H1 (cell line): Measurements from ENCODE around the gene WEE2. TPM values are rescaled to one million over a fixed set of nuclear protein-coding genes. Genes with fewer than 3 reads are reported as not detected.

Experiments used
- CTCF ChIA-PET: fragments of 300-600 bp; sonication (Branson Sonifier 250); formaldehyde crosslinking; loops from one replicate; lab custom pipeline; 2021; ENCODE audit not compliant: partially characterized antibody; lab: Charles Lee
- POLR2A ChIA-PET: fragments of 300-600 bp; sonication (Branson Sonifier 250); formaldehyde crosslinking; loops from one replicate; lab custom pipeline; 2021; ENCODE audit warnings: inconsistent platforms; ENCODE audit not compliant: partially characterized antibody; lab: Charles Lee
- DNase-seq, 2 experiments: peaks; one replicate each; pipeline versions ENCODE4 v3.0.0 to v3.0.0-alpha.2; 2010 to 2022; ENCODE audit warnings: low spot score in 2 of 2, low read depth in 1 of 2, mixed read lengths in 1 of 2
- FAIRE-seq: peaks from 2 replicates; lab custom pipeline; 2011; peaks lifted over from hg19 to GRCh38; lab: Jason Lieb, UNC
- H2AFZ ChIP-seq: 2 replicates; pipeline ENCODE4 v1.8.1; 2012; ENCODE audit warnings: low read length, inconsistent platforms
- H2AK5ac ChIP-seq: 2 replicates; pipeline ENCODE4 v1.6.1; 2013; ENCODE audit warnings: low read depth, low read length
- H2BK120ac ChIP-seq: replicated peaks from 2 replicates; pipeline ENCODE3; 2013; ENCODE audit warnings: low read depth, low read length, inconsistent platforms
- H2BK12ac ChIP-seq: 2 replicates; pipeline ENCODE4 v1.6.1; 2013; ENCODE audit warnings: low read depth, low read length
- H2BK15ac ChIP-seq: 2 replicates; pipeline ENCODE4 v1.6.1; 2013; ENCODE audit warnings: low read length
- H2BK20ac ChIP-seq: 2 replicates; pipeline ENCODE4 v1.6.1; 2013; ENCODE audit warnings: low read length
- H2BK5ac ChIP-seq: 2 replicates; pipeline ENCODE4 v1.6.1; 2013; ENCODE audit warnings: low read depth, low read length
- H3K14ac ChIP-seq: 2 replicates; pipeline ENCODE4 v1.6.1; 2013; ENCODE audit warnings: inconsistent platforms; ENCODE audit not compliant: insufficient read length
- H3K18ac ChIP-seq: 2 replicates; pipeline ENCODE4 v1.6.1; 2013; ENCODE audit warnings: low read length; ENCODE audit errors: extremely low read depth
- H3K23ac ChIP-seq: 2 replicates; pipeline ENCODE4 v1.6.1; 2013; ENCODE audit warnings: inconsistent platforms; ENCODE audit not compliant: insufficient read length
- H3K23me2 ChIP-seq: 2 replicates; pipeline ENCODE4 v1.6.1; 2013; ENCODE audit warnings: low read depth, low read length
- H3K27ac ChIP-seq: 2 replicates; pipeline ENCODE4 v1.6.1; 2011; ENCODE audit warnings: low read depth, low read length, inconsistent platforms
- H3K27me3 ChIP-seq, 4 experiments: replicated peaks in 1 of 4; 1 replicate in 1 of 4; 2 replicates in 3 of 4; pipeline versions ENCODE4 v1.6.1 to v1.8.1; 2011 to 2013; ENCODE audit warnings: low read length in 3 of 4, mild to moderate bottlenecking in 3 of 4, inconsistent platforms in 2 of 4, mixed read lengths in 2 of 4, moderate library complexity in 1 of 4; ENCODE audit not compliant: control insufficient read depth in 3 of 4, insufficient read depth in 3 of 4; ENCODE audit errors: extremely low read depth in 1 of 4
- H3K36me3 ChIP-seq, 4 experiments: 2 replicates each; pipeline versions ENCODE4 v1.6.1 to v1.8.1; 2011 to 2013; ENCODE audit warnings: mild to moderate bottlenecking in 4 of 4, low read length in 3 of 4, moderate library complexity in 2 of 4, control low read depth in 1 of 4, inconsistent platforms in 1 of 4; ENCODE audit not compliant: insufficient read depth in 4 of 4, control insufficient read depth in 2 of 4
- H3K4ac ChIP-seq: replicated peaks from 2 replicates; pipeline ENCODE3; 2013; ENCODE audit warnings: low read length, low read depth, mixed read lengths, inconsistent platforms; ENCODE audit not compliant: insufficient read length
- H3K4me1 ChIP-seq, 4 experiments: replicated peaks in 1 of 4; 1 replicate in 1 of 4; 2 replicates in 3 of 4; pipeline versions ENCODE4 v1.6.1 to v1.8.1; 2011 to 2013; ENCODE audit warnings: low read length in 3 of 4, inconsistent platforms in 2 of 4, mixed read lengths in 1 of 4; ENCODE audit not compliant: insufficient read depth in 4 of 4, control insufficient read depth in 3 of 4
- H3K4me2 ChIP-seq, 2 experiments: 2 replicates each; pipeline versions ENCODE4 v1.6.1 to v1.8.1; 2011 to 2013; ENCODE audit warnings: low read depth in 2 of 2, low read length in 2 of 2, control low read depth in 1 of 2, inconsistent platforms in 1 of 2, mild to moderate bottlenecking in 1 of 2; ENCODE audit not compliant: insufficient read depth in 1 of 2
- H3K4me3 ChIP-seq, 4 experiments: fragments of 200-600, 300-600 bp in 1 of 4; sonication (generic), shearing (Covaris generic), sonication (Bioruptor Twin) in 1 of 4; 2 replicates each; pipeline versions ENCODE4 v1.5.1 to v1.8.1; 2011 to 2016; ENCODE audit warnings: low read length in 4 of 4, low read depth in 3 of 4, control low read depth in 2 of 4, inconsistent platforms in 2 of 4, mild to moderate bottlenecking in 2 of 4, mixed read lengths in 1 of 4, moderate library complexity in 1 of 4; ENCODE audit not compliant: insufficient read depth in 2 of 4; ENCODE audit errors: extremely low read depth in 1 of 4
- H3K56ac ChIP-seq: replicated peaks from 2 replicates; pipeline ENCODE3; 2013; ENCODE audit warnings: low read depth, mild to moderate bottlenecking, mixed read lengths, low read length, inconsistent platforms; ENCODE audit not compliant: insufficient read length
- H3K79me1 ChIP-seq: 2 replicates; pipeline ENCODE4 v1.6.1; 2013; ENCODE audit warnings: low read depth, low read length, control low read depth
- H3K79me2 ChIP-seq, 2 experiments: 2 replicates each; pipeline versions ENCODE4 v1.6.1 to v1.8.1; 2012 to 2013; ENCODE audit warnings: low read length in 2 of 2, mild to moderate bottlenecking in 2 of 2, inconsistent platforms in 1 of 2; ENCODE audit not compliant: insufficient read depth in 2 of 2, control insufficient read depth in 1 of 2
- H3K9ac ChIP-seq, 4 experiments: replicated peaks in 1 of 4; 1 replicate in 1 of 4; 2 replicates in 3 of 4; pipeline versions ENCODE4 v1.6.1 to v1.8.1; 2011 to 2013; ENCODE audit warnings: low read depth in 3 of 4, low read length in 3 of 4, control low read depth in 2 of 4, mild to moderate bottlenecking in 2 of 4, moderate library complexity in 2 of 4, inconsistent platforms in 1 of 4; ENCODE audit errors: extremely low read depth in 1 of 4
- H3K9me3 ChIP-seq, 2 experiments: 2 replicates each; pipeline versions ENCODE4 v1.6.1 to v1.8.1; 2012 to 2013; ENCODE audit warnings: mild to moderate bottlenecking in 2 of 2, moderate library complexity in 2 of 2, control low read depth in 1 of 2, inconsistent platforms in 1 of 2, low read depth in 1 of 2, low read length in 1 of 2, mixed read lengths in 1 of 2; ENCODE audit not compliant: insufficient read depth in 2 of 2
- H4K20me1 ChIP-seq, 2 experiments: replicated peaks in 1 of 2; 2 replicates each; pipeline versions ENCODE3 to v1.8.1; 2011 to 2013; ENCODE audit warnings: inconsistent platforms in 2 of 2, low read length in 2 of 2, mild to moderate bottlenecking in 1 of 2; ENCODE audit not compliant: insufficient read depth in 2 of 2, control insufficient read depth in 1 of 2
- H4K5ac ChIP-seq: 2 replicates; pipeline ENCODE4 v1.6.1; 2013; ENCODE audit warnings: low read length, low read depth, mixed read lengths, inconsistent platforms; ENCODE audit not compliant: insufficient read length
- H4K8ac ChIP-seq: 2 replicates; pipeline ENCODE4 v1.8.0; 2013; ENCODE audit warnings: mild to moderate bottlenecking, moderate library complexity, low read length, inconsistent platforms; ENCODE audit not compliant: insufficient read depth; ENCODE audit errors: extremely low read depth
- H4K91ac ChIP-seq: replicated peaks from 2 replicates; pipeline ENCODE3; 2013; ENCODE audit warnings: low read length, mixed read lengths, inconsistent platforms; ENCODE audit not compliant: insufficient read length
- ASH2L ChIP-seq: fragments of 200-600, 300-600 bp; sonication (generic); IDR thresholded peaks from one replicate; pipeline ENCODE4 v1.7.1; 2017; ENCODE audit warnings: low read length
- BACH1 ChIP-seq: IDR thresholded peaks from 2 replicates; pipeline ENCODE4 v1.6.1; 2012; ENCODE audit warnings: low read length, improper control_type of control experiment
- BCL11A ChIP-seq, 2 experiments: IDR thresholded peaks; one replicate each; pipeline ENCODE4 v1.6.1; 2011; ENCODE audit warnings: low read depth in 2 of 2, low read length in 2 of 2, mild to moderate bottlenecking in 2 of 2
- GABPA ChIP-seq: IDR thresholded peaks from 2 replicates; pipeline ENCODE4 v1.6.1; 2011; ENCODE audit warnings: mild to moderate bottlenecking, low read length, moderate library complexity, borderline replicate concordance; ENCODE audit not compliant: insufficient read depth
- HDAC6 ChIP-seq: IDR thresholded peaks from one replicate; pipeline ENCODE4 v1.7.1; 2012; ENCODE audit warnings: low read depth, mild to moderate bottlenecking, inconsistent platforms, low read length, moderate library complexity
- NANOG ChIP-seq: IDR thresholded peaks from 2 replicates; pipeline ENCODE4 v1.6.1; 2011; ENCODE audit warnings: low read length, low read depth, mild to moderate bottlenecking, inconsistent platforms; ENCODE audit not compliant: insufficient read depth, poor library complexity, severe bottlenecking
- TAF7 ChIP-seq: optimal IDR thresholded peaks from 2 replicates; pipeline ENCODE3; 2011; ENCODE audit warnings: low read depth, mild to moderate bottlenecking, inconsistent platforms, low read length, moderate library complexity, borderline replicate concordance
- WGBS, 2 experiments: shearing (Covaris generic) in 1 of 2; methylation state at CpG; one replicate each; pipeline versions ENCODE4 v1.1.6 to v1.1.7; 2013 to 2015; ENCODE audit warnings: low lambda C conversion rate in 2 of 2, mixed read lengths in 2 of 2, inconsistent platforms in 1 of 2, low coverage in 1 of 2, missing lambda C conversion rate in 1 of 2; ENCODE audit not compliant: insufficient replicate concordance in 2 of 2, insufficient coverage in 1 of 2, insufficient read length in 1 of 2; ENCODE audit errors: extremely low coverage in 1 of 2, missing lambda C conversion rate in 1 of 2; 5-methylcytosine and 5-hydroxymethylcytosine counted together
- polyA plus RNA-seq, 7 experiments: library from polyadenylated mRNA; depleted of rRNA in 3 of 7; stranded (reverse) in 5 of 7; unstranded in 2 of 7; fragments of >200 nt in 5 of 7; fragments of 200-250 nt in 2 of 7; gene quantifications; 1 replicate in 5 of 7; 2 replicates in 1 of 7; 4 replicates in 1 of 7; pipeline versions ENCODE4 v1.2.1 to v1.2.3, GENCODE V29; 2011 to 2013; ENCODE audit warnings: missing spikeins in 2 of 7, mixed read lengths in 2 of 7
- total RNA-seq: library from RNA; stranded (reverse); fragmentation: NEBNext Ultra II Directional; extraction: Animal tissue kit (Norgen Biotek cat#: 25700); gene quantifications from 2 replicates; pipeline ENCODE4 v1.2.1, GENCODE V29; 2021

WEE2 gene
- total and polyA plus RNA-seq, 2 of the 8 experiments (the other 6 are each of a cell fraction or from before 2014, with no cell fraction given) = 0.02 TPM; not detected in 1

DNA sequence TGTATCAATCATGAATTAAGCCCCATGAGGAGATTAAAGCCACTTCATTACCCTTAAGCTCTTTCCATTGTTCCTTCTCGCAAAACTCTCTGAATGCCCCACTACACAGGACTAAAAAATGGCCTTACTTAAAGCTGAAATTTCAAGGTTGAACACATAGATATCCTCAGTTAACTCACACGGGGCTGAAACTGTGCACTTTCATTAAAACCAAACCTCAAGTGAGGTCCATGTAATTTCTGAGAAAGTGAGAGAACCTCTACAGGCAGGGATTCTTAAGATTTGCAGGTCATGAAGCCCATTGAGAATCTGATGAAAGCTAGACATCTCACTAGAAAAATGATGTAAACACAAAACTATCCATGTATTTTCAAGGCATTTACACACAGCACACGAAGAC is 22.1 kb upstream of the WEE2 start:
- no peaks in the 10 kb centered on the region; the same call in 1 of the 2 replicates for H3K79me1 ChIP-seq
- no peak overlapping the region for H4K8ac ChIP-seq
- no peak overlapping the region for H2BK20ac ChIP-seq
- peaks cover 0 to 2% of the 10 kb centered on the region in 2 experiments for H4K20me1 ChIP-seq
- WGBS, 2 experiments = 85% methylated on average over 3 of the region's 3 CpGs; no CpG with 5 or more reads in 1 of the 2 experiments
- H3K36me3 ChIP-seq = peaks cover 2 to 11% (median 8%) of the 10 kb centered on the region in 4 experiments; a peak in 6 of 8 replicates
- no peak for DNase-seq
- peaks cover 0 to 5% (median 2%) of the 10 kb centered on the region in 4 experiments; a peak in 3 of 7 replicates for H3K4me1 ChIP-seq
- H2AFZ ChIP-seq = no peak overlapping the region
- no peak overlapping the region for H3K4ac ChIP-seq
- no peak overlapping the region for H3K4me3 ChIP-seq
- H2BK120ac ChIP-seq = no peak overlapping the region
- H2BK5ac ChIP-seq = no peak overlapping the region
- H4K5ac ChIP-seq = no peak overlapping the region
- no peak overlapping the region for H2AK5ac ChIP-seq
- H3K9ac ChIP-seq = no peak overlapping the region
- no peak overlapping the region for H3K27ac ChIP-seq
- H2BK12ac ChIP-seq = no peak overlapping the region
- no peak for FAIRE-seq
- H3K4me2 ChIP-seq = no peak overlapping the region
- H4K91ac ChIP-seq = no peak overlapping the region
- H3K9me3 ChIP-seq = no peaks in the 10 kb centered on the region
- no peak overlapping the region for H2BK15ac ChIP-seq
- no peaks in the 10 kb centered on the region for H3K23me2 ChIP-seq
- no peak overlapping the region for H3K23ac ChIP-seq
- ChIA-PET POLR2A (no interaction called here), CTCF (interaction anchor here (1.2 to 8.5 kb wide), 2 partner anchors 10 to 11 kb away, joined by 6 to 62 read pairs; no protein-coding TSS in a partner anchor)
- H3K56ac ChIP-seq = no peak overlapping the region
- H3K79me2 ChIP-seq = peaks cover 0 to 16% of the 10 kb centered on the region in 2 experiments; a peak in 2 of 4 replicates
- H3K18ac ChIP-seq = no peak overlapping the region
- no peak for TF ChIP-seq NANOG
- TF ChIP-seq ASH2L = no peak
- no peak for TF ChIP-seq HDAC6
- TF ChIP-seq GABPA = no peak
- TF ChIP-seq BACH1 = no peak
- no peak for TF ChIP-seq BCL11A (IDR thresholded peaks at IDR 0.05; ENCODE audit: low read depth in 2 of 2, low read length in 2 of 2)
- TF ChIP-seq TAF7 = no peak
- H3K27me3 ChIP-seq = no peaks in the 10 kb centered on the region
- H3K14ac ChIP-seq = no peak overlapping the region
